PC-9 (cell line): ENCODE measurements around the gene RCBTB2. TPM values are rescaled to one million over a fixed set of nuclear protein-coding genes. Genes with fewer than 3 reads are reported as not detected.

Source experiments
- BruUV-seq: library from RNA; stranded (reverse); fragments of 400-500 nt; replicated peaks from 2 replicates; lab custom pipeline; 2021; lab: Mats Ljungman, UMichigan
- CTCF ChIA-PET: fragments of 300-600 bp; sonication (Branson Sonifier 250); formaldehyde crosslinking; loops from one replicate; lab custom pipeline; 2022; ENCODE audit warnings: antibody characterized with exemption; lab: Charles Lee
- POLR2A ChIA-PET: fragments of 300-600 bp; sonication (Branson Sonifier 250); formaldehyde crosslinking; loops from one replicate; lab custom pipeline; 2022; ENCODE audit warnings: antibody characterized with exemption; ENCODE audit not compliant: unreplicated experiment; lab: Charles Lee
- DNase-seq, 2 experiments: peaks; one replicate each; pipeline versions ENCODE4 v3.0.0 to v3.0.0-alpha.2; 2015 to 2022; ENCODE audit warnings: mixed read lengths in 1 of 2
- H2AFZ ChIP-seq: fragments of 200-600 bp; sonication (generic); 2 replicates; pipeline ENCODE4 v1.8.1; 2017; ENCODE audit warnings: antibody characterized with exemption
- H3F3A ChIP-seq: fragments of 200-600 bp; sonication (generic); 2 replicates; pipeline ENCODE4 v1.8.1; 2017; ENCODE audit warnings: antibody characterized with exemption, mild to moderate bottlenecking, low read depth; ENCODE audit not compliant: insufficient read depth
- H3K27ac ChIP-seq: fragments of 200-600 bp; sonication (generic); 2 replicates; pipeline ENCODE4 v1.6.1; 2016; ENCODE audit warnings: mixed run types
- H3K27me3 ChIP-seq: fragments of 200-600 bp; sonication (generic); 2 replicates; pipeline ENCODE4 v1.6.1; 2016; ENCODE audit warnings: low read depth, mixed run types; ENCODE audit not compliant: insufficient read depth
- H3K36me3 ChIP-seq: fragments of 200-600 bp; sonication (generic); 2 replicates; pipeline ENCODE4 v1.6.1; 2016; ENCODE audit warnings: low read depth, mixed run types
- H3K4me1 ChIP-seq: fragments of 200-600 bp; sonication (generic); replicated peaks from 2 replicates; pipeline ENCODE4 v1.6.1; 2016; ENCODE audit warnings: mixed run types; ENCODE audit not compliant: insufficient read depth
- H3K4me2 ChIP-seq: fragments of 200-600 bp; sonication (generic); 2 replicates; pipeline ENCODE4 v1.6.1; 2017; ENCODE audit warnings: mixed run types
- H3K4me3 ChIP-seq: fragments of 200-600 bp; sonication (generic); 2 replicates; pipeline ENCODE4 v1.6.1; 2016; ENCODE audit warnings: mixed run types
- H3K79me2 ChIP-seq: fragments of 200-600 bp; sonication (generic); 2 replicates; pipeline ENCODE4 v1.6.1; 2017; ENCODE audit warnings: low read depth, mixed run types
- H3K9me2 ChIP-seq: fragments of 200-600 bp; sonication (generic); 2 replicates; pipeline ENCODE4 v1.8.1; 2017; ENCODE audit warnings: mild to moderate bottlenecking; ENCODE audit not compliant: insufficient read depth
- H3K9me3 ChIP-seq: fragments of 200-600 bp; sonication (generic); 2 replicates; pipeline ENCODE4 v1.8.1; 2016; ENCODE audit warnings: low read depth; ENCODE audit not compliant: insufficient read depth
- H4K20me1 ChIP-seq: fragments of 200-600 bp; sonication (generic); 2 replicates; pipeline ENCODE4 v1.8.1; 2017; ENCODE audit not compliant: insufficient read depth
- EZH2 ChIP-seq: fragments of 200-600 bp; sonication (generic); IDR thresholded peaks from 2 replicates; pipeline ENCODE4 v1.8.0; 2017; ENCODE audit warnings: antibody characterized with exemption, low read depth
- intact Hi-C: fragments of 100-400 bp; cut with micrococcal nuclease; formaldehyde crosslinking; loops from one replicate; pipeline ENCODE4 v1.10.0; 2022; ENCODE audit not compliant: unreplicated experiment
- total RNA-seq: library from RNA; stranded (reverse); gene quantifications from 2 replicates; pipeline ENCODE4 v1.2.3, GENCODE V29; 2021
- TF ChIP-seq, protein P1 (sequence below): fragments of 200-600 bp; sonication (generic); conservative IDR thresholded peaks from 2 replicates; pipeline ENCODE4 v1.6.1; 2017; ENCODE audit warnings: mixed run types, antibody characterized with exemption, mild to moderate bottlenecking, moderate library complexity

Gene RCBTB2
- total RNA-seq, 1 experiment from 2014 or later = 2.6 TPM

GRCh38 chr13:48527955-48528354, 4.9 kb downstream of the RCBTB2 start:
- Histone ChIP-seq H3K4me3 (no peak overlapping the region), H2AFZ (no peak overlapping the region), H4K20me1 (no peaks in the 10 kb centered on the region), H3K4me1 (0 out of 2 replicates have a peak, but pooled peaks cover 5% of the 10 kb centered on the region), H3K79me2 (no peaks in the 10 kb centered on the region), H3K9me2 (no peaks in the 10 kb centered on the region; the same call in 1 of the 2 replicates), H3K27ac (no peak overlapping the region), H3K4me2 (no peak overlapping the region), H3K9me3 (no peaks in the 10 kb centered on the region), H3K36me3 (no peaks in the 10 kb centered on the region), H3F3A (no peaks in the 10 kb centered on the region), H3K27me3 (no peaks in the 10 kb centered on the region)
- POLR2A ChIA-PET = no interaction called here
- CTCF ChIA-PET = no interaction called here
- intact Hi-C loops = no loop called here
- TF ChIP-seq, protein P1, sequence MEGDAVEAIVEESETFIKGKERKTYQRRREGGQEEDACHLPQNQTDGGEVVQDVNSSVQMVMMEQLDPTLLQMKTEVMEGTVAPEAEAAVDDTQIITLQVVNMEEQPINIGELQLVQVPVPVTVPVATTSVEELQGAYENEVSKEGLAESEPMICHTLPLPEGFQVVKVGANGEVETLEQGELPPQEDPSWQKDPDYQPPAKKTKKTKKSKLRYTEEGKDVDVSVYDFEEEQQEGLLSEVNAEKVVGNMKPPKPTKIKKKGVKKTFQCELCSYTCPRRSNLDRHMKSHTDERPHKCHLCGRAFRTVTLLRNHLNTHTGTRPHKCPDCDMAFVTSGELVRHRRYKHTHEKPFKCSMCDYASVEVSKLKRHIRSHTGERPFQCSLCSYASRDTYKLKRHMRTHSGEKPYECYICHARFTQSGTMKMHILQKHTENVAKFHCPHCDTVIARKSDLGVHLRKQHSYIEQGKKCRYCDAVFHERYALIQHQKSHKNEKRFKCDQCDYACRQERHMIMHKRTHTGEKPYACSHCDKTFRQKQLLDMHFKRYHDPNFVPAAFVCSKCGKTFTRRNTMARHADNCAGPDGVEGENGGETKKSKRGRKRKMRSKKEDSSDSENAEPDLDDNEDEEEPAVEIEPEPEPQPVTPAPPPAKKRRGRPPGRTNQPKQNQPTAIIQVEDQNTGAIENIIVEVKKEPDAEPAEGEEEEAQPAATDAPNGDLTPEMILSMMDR = no peak
- no peak for TF ChIP-seq EZH2
- no TSS peak for BruUV-seq
- DNase-seq = no peak

- Histone ChIP-seq H3K79me2 (no peaks in the 10 kb centered on the region), H3K4me2 (no peak overlapping the region), H2AFZ (no peak overlapping the region), H4K20me1 (no peaks in the 10 kb centered on the region), H3K4me3 (no peak overlapping the region), H3K27me3 (no peaks in the 10 kb centered on the region), H3K4me1 (no peaks in the 10 kb centered on the region), H3K9me2 (no peaks in the 10 kb centered on the region; the same call in 1 of the 2 replicates), H3K36me3 (no peaks in the 10 kb centered on the region), H3K27ac (no peak overlapping the region), H3F3A (no peaks in the 10 kb centered on the region), H3K9me3 (no peaks in the 10 kb centered on the region)
- DNase-seq = no peak
- CTCF ChIA-PET = interaction anchor here (0.6 kb wide), 1 partner anchor 271 kb away, joined by 3 read pairs; no protein-coding TSS in a partner anchor
- POLR2A ChIA-PET = no interaction called here
- BruUV-seq = no TSS peak
- intact Hi-C loops = no loop called here
- TF ChIP-seq, protein P1 = no peak
These were observed 6.6 kb downstream of the RCBTB2 start for GRCh38 chr13:48526286-48526685.

GRCh38 chr13:48518083-48518482, 14.8 kb downstream of the RCBTB2 start:
- no peak overlapping the region for H2AFZ ChIP-seq
- H3K4me2 ChIP-seq = no peak overlapping the region
- ChIA-PET POLR2A (no interaction called here), CTCF (no interaction called here)
- no peak overlapping the region for H3K27ac ChIP-seq
- BruUV-seq = no TSS peak
- no peak for DNase-seq
- H3K27me3 ChIP-seq = no peaks in the 10 kb centered on the region
- H3K4me1 ChIP-seq = no peaks in the 10 kb centered on the region
- H3K4me3 ChIP-seq = no peak overlapping the region
- H3F3A ChIP-seq = no peaks in the 10 kb centered on the region
- H3K79me2 ChIP-seq = no peaks in the 10 kb centered on the region
- no peaks in the 10 kb centered on the region for H4K20me1 ChIP-seq
- no peaks in the 10 kb centered on the region for H3K36me3 ChIP-seq
- TF ChIP-seq EZH2 = no peak
- TF ChIP-seq, protein P1 = no peak
- no peaks in the 10 kb centered on the region for H3K9me2 ChIP-seq
- intact Hi-C loops = no loop called here
- H3K9me3 ChIP-seq = no peaks in the 10 kb centered on the region
